22Rv1 (cell line): ENCODE data around the gene KRT9.
"Not testable (repeated sequence)": the region's sequence is repeated elsewhere in the genome, so short reads cannot be mapped to it uniquely, and the experiment has no call there.

ENCODE experiments used
- CTCF ChIP-seq: fragments of 450-650 bp; IDR thresholded peaks from 2 replicates; pipeline ENCODE4 v1.5.1; 2017; ENCODE audit warnings: mild to moderate bottlenecking
- ZFX ChIP-seq: fragments of 450-650 bp; IDR thresholded peaks from 2 replicates; pipeline ENCODE4 v1.6.1; 2017; ENCODE audit warnings: antibody characterized with exemption, borderline replicate concordance

GRCh38 chr17:41576740-41577139, 4.9 kb upstream of the KRT9 start:
- not testable (repeated sequence) for TF ChIP-seq CTCF, ZFX
